ENCODE measurements around the gene PFKM.

GRCh38 chr12:48105867-48106680 lies 13.1 kb upstream of the PFKM start, which contains the start of gene SENP1:
- TF ChIP-seq POLR2AphosphoS5 (IDR thresholded peaks at IDR 0.05; ENCODE audit: borderline replicate concordance, low read depth, low read length), result peak; percentile 42; the same call in 1 of the 2 replicates
- TF ChIP-seq EZH2 (IDR thresholded peaks at IDR 0.05), result no peak
- no peak for TF ChIP-seq FOXP2 (optimal IDR thresholded peaks at IDR 0.05; ENCODE audit: control extremely low read depth, extremely low read length, insufficient read depth)

All from SK-N-MC (cell line).